ENCODE data around the gene PHF24. TPM values are rescaled to one million over a fixed set of nuclear protein-coding genes. Genes with fewer than 3 reads are reported as not detected.

Gene PHF24
- total and polyA plus RNA-seq, 10 of the 15 experiments (the other 5 are each of a cell fraction or from before 2014, with no cell fraction given), result 0.02 to 0.04 TPM; not detected in 8

DNA sequence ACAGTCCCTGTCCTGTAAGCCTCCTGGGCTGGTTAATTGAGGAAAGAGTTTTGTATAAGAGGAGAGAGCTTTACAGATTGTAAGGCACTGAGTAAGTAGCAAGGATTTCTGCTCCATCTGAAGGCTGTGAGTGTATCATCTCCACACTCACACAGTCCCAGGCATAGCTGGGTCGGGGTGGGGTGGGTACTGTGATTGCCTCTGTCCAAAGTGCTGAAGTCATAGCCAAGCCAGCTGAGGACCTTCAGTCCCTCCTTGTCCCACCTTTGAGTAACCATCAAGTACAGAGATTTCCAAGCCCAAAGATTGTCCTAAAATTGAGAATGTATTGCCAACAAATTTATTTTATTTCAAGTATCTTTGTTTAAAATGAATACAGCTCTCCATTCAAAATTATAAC lies 26.0 kb downstream of the PHF24 start:
- intact Hi-C loops (cut with micrococcal nuclease; ENCODE audit: unreplicated experiment), result no loop called here
- no peak overlapping the region for H3K27ac ChIP-seq (ENCODE audit: control insufficient read depth, insufficient read depth)
- SMC1A ChIA-PET (ENCODE audit: uncharacterized antibody, unreplicated experiment), result interaction anchor here (0.6 to 3.6 kb wide), 7 partner anchors 10 to 142 kb away, joined by 3 to 54 read pairs (median 11); no protein-coding TSS in a partner anchor
- H3K27me3 ChIP-seq (replicated peaks in 1 of 2; ENCODE audit: control insufficient read depth in 2 of 2, insufficient read depth in 2 of 2, low read length in 1 of 2), result no peaks in the 10 kb centered on the region
- H3K9ac ChIP-seq (ENCODE audit: control insufficient read depth, insufficient read depth, low read length), result no peak overlapping the region
- ATAC-seq (no peak), DNase-seq (ENCODE audit: low read depth, low spot score) (no peak), FAIRE-seq (no peak)
- no TSS peak for BruUV-seq (replicated peaks)
- no peak overlapping the region for H3K4me3 ChIP-seq
- RAD21 ChIA-PET (ENCODE audit: unreplicated experiment), result interaction anchor here (0.6 to 3.1 kb wide), 6 partner anchors 10 to 224 kb away, joined by 3 to 43 read pairs (median 10); no protein-coding TSS in a partner anchor
- H4K20me1 ChIP-seq (ENCODE audit: control insufficient read depth, insufficient read depth), result no peaks in the 10 kb centered on the region
- in situ Hi-C loops (cut with MboI), result loop anchor here (5.0 kb wide), 1 partner anchor 87 kb away; a partner anchor contains a TSS
- H3K9me3 ChIP-seq (replicated peaks; ENCODE audit: control insufficient read depth, insufficient read depth, low read length), result no peaks in the 10 kb centered on the region
- 0% methylated on average over 1 of the region's 1 CpG for WGBS (ENCODE audit: insufficient coverage, insufficient replicate concordance, low lambda C conversion rate, missing lambda C conversion rate)
- peaks cover 38% of the 10 kb centered on the region for H3K4me1 ChIP-seq (ENCODE audit: control insufficient read depth, insufficient read depth, low read length)
- POLR2A ChIA-PET, result interaction anchor here (0.6 kb wide), 1 partner anchor 779 kb away, joined by 4 read pairs; no protein-coding TSS in a partner anchor
- H3K36me3 ChIP-seq (ENCODE audit: control insufficient read depth in 2 of 2, insufficient read depth in 2 of 2, low read length in 1 of 2), result no peaks in the 10 kb centered on the region
- TF ChIP-seq ZNF24 (IDR thresholded peaks at IDR 0.05) (no peak), REST (IDR thresholded peaks at IDR 0.05; ENCODE audit: low read depth, low read length) (peak; percentile 94)
- no peaks in the 10 kb centered on the region for H3K79me2 ChIP-seq (ENCODE audit: control insufficient read depth, insufficient read depth, low read length)
- no peak overlapping the region for H2AFZ ChIP-seq (ENCODE audit: control insufficient read depth, low read depth, low read length)
- H3K4me2 ChIP-seq (ENCODE audit: control insufficient read depth, insufficient read depth), result no peak overlapping the region
- CTCF ChIA-PET, result interaction anchor here (0.6 to 3.5 kb wide), 15 partner anchors 11 to 369 kb away, joined by 3 to 86 read pairs (median 5); a partner anchor contains a TSS
